Liver (tissue), 3 donors: ENCODE measurements around the gene FLYWCH2.

Source experiments
- FOXA1 ChIP-seq: IDR thresholded peaks from 2 replicates; pipeline ENCODE4 v1.6.1; 2016; ENCODE audit warnings: antibody characterized with exemption
- HNF4G ChIP-seq: IDR thresholded peaks from 2 replicates; pipeline ENCODE4 v1.6.1; 2016; ENCODE audit warnings: antibody characterized with exemption
- JUND ChIP-seq, 2 donors: IDR thresholded peaks; 2 replicates each; pipeline ENCODE4 v1.6.1; 2016; ENCODE audit warnings: antibody characterized with exemption in 2 of 2
- RAD21 ChIP-seq, 2 donors: IDR thresholded peaks; 2 replicates each; pipeline ENCODE4 v1.6.1; 2016; ENCODE audit warnings: antibody characterized with exemption in 2 of 2, mild to moderate bottlenecking in 2 of 2
- RXRA ChIP-seq, 2 donors: IDR thresholded peaks; 2 replicates each; pipeline ENCODE4 v1.6.1; 2017 to 2018; ENCODE audit warnings: antibody characterized with exemption in 2 of 2, mild to moderate bottlenecking in 1 of 2
- TAF1 ChIP-seq: conservative IDR thresholded peaks from 2 replicates; pipeline ENCODE4 v1.6.1; 2016; ENCODE audit warnings: antibody characterized with exemption, mild to moderate bottlenecking
- YY1 ChIP-seq: IDR thresholded peaks from 2 replicates; pipeline ENCODE4 v1.6.1; 2016; ENCODE audit warnings: antibody characterized with exemption, mild to moderate bottlenecking
- TF ChIP-seq, protein P1 (sequence below): fragments of 150-350 bp; IDR thresholded peaks from 2 replicates; pipeline ENCODE4 v1.5.1; 2017; ENCODE audit warnings: improper control_type of control experiment, low read depth, low read length; ENCODE audit not compliant: missing input control
- TF ChIP-seq, protein P2 (sequence below): IDR thresholded peaks from 2 replicates; pipeline ENCODE4 v1.6.1; 2016; ENCODE audit warnings: antibody characterized with exemption
- TF ChIP-seq, protein P3 (sequence below): IDR thresholded peaks from 2 replicates; pipeline ENCODE4 v1.6.1; 2016; ENCODE audit warnings: antibody characterized with exemption
- TF ChIP-seq, protein P4 (sequence below): IDR thresholded peaks from 2 replicates; pipeline ENCODE4 v1.6.1; 2016; ENCODE audit warnings: antibody characterized with exemption, mild to moderate bottlenecking
- donor health status: healthy.
- donor health status: healthy.

DNA sequence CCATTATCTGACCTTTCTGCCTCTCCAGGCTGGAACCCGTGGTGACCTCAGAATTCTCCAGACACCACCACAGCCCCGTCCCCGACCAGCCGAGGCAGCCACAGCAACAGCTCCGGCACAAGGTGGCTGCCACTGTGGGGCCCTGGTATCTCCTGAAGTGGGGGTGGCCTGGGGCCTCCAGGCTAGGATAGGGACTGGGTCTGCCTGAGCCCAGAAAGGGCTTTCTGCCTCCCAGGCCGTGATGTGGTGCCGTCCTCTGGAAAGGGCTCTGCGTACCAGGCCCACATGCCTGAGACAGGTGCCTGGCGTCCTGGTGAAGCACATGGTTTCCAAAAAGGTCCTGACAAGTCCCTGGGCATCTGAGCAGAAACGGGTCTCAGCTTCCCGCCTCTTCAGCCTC is 45.8 kb downstream of the FLYWCH2 start:
- no peak for TF ChIP-seq JUND (IDR thresholded peaks at IDR 0.05)
- TF ChIP-seq RXRA (IDR thresholded peaks at IDR 0.05), result no peak
- TF ChIP-seq, protein P1, sequence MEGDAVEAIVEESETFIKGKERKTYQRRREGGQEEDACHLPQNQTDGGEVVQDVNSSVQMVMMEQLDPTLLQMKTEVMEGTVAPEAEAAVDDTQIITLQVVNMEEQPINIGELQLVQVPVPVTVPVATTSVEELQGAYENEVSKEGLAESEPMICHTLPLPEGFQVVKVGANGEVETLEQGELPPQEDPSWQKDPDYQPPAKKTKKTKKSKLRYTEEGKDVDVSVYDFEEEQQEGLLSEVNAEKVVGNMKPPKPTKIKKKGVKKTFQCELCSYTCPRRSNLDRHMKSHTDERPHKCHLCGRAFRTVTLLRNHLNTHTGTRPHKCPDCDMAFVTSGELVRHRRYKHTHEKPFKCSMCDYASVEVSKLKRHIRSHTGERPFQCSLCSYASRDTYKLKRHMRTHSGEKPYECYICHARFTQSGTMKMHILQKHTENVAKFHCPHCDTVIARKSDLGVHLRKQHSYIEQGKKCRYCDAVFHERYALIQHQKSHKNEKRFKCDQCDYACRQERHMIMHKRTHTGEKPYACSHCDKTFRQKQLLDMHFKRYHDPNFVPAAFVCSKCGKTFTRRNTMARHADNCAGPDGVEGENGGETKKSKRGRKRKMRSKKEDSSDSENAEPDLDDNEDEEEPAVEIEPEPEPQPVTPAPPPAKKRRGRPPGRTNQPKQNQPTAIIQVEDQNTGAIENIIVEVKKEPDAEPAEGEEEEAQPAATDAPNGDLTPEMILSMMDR, result no peak
- TF ChIP-seq, protein P2, sequence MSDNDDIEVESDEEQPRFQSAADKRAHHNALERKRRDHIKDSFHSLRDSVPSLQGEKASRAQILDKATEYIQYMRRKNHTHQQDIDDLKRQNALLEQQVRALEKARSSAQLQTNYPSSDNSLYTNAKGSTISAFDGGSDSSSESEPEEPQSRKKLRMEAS, result no peak
- TF ChIP-seq, protein P3, sequence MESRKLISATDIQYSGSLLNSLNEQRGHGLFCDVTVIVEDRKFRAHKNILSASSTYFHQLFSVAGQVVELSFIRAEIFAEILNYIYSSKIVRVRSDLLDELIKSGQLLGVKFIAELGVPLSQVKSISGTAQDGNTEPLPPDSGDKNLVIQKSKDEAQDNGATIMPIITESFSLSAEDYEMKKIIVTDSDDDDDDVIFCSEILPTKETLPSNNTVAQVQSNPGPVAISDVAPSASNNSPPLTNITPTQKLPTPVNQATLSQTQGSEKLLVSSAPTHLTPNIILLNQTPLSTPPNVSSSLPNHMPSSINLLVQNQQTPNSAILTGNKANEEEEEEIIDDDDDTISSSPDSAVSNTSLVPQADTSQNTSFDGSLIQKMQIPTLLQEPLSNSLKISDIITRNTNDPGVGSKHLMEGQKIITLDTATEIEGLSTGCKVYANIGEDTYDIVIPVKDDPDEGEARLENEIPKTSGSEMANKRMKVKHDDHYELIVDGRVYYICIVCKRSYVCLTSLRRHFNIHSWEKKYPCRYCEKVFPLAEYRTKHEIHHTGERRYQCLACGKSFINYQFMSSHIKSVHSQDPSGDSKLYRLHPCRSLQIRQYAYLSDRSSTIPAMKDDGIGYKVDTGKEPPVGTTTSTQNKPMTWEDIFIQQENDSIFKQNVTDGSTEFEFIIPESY, result no peak
- no peak for TF ChIP-seq TAF1
- no peak for TF ChIP-seq RAD21 (IDR thresholded peaks at IDR 0.05)
- TF ChIP-seq YY1, result no peak
- TF ChIP-seq, protein P4, sequence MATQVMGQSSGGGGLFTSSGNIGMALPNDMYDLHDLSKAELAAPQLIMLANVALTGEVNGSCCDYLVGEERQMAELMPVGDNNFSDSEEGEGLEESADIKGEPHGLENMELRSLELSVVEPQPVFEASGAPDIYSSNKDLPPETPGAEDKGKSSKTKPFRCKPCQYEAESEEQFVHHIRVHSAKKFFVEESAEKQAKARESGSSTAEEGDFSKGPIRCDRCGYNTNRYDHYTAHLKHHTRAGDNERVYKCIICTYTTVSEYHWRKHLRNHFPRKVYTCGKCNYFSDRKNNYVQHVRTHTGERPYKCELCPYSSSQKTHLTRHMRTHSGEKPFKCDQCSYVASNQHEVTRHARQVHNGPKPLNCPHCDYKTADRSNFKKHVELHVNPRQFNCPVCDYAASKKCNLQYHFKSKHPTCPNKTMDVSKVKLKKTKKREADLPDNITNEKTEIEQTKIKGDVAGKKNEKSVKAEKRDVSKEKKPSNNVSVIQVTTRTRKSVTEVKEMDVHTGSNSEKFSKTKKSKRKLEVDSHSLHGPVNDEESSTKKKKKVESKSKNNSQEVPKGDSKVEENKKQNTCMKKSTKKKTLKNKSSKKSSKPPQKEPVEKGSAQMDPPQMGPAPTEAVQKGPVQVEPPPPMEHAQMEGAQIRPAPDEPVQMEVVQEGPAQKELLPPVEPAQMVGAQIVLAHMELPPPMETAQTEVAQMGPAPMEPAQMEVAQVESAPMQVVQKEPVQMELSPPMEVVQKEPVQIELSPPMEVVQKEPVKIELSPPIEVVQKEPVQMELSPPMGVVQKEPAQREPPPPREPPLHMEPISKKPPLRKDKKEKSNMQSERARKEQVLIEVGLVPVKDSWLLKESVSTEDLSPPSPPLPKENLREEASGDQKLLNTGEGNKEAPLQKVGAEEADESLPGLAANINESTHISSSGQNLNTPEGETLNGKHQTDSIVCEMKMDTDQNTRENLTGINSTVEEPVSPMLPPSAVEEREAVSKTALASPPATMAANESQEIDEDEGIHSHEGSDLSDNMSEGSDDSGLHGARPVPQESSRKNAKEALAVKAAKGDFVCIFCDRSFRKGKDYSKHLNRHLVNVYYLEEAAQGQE, result no peak
- TF ChIP-seq FOXA1, result no peak
- no peak for TF ChIP-seq HNF4G
